ENCODE data around the gene DLG2. TPM values are rescaled to one million over a fixed set of nuclear protein-coding genes. Genes with fewer than 3 reads are reported as not detected.
"Not testable (repeated sequence)": the region's sequence is repeated elsewhere in the genome, so short reads cannot be mapped to it uniquely, and the experiment has no call there.

Gene DLG2
- total RNA-seq, 1 donor from 2014 or later, result 2.4 TPM

- Mint-ChIP-seq H3K27me3 (peaks cover 23% of the 10 kb centered on the region), H3K4me3 (ENCODE audit: low read depth) (no peak overlapping the region)
- no peak for DNase-seq (ENCODE audit: low spot score, unreplicated experiment)
Observed at GRCh38 chr11:83437939-83438338, 2189.2 kb downstream of the DLG2 start.

GRCh38 chr11:83436855-83437254 lies 2190.3 kb downstream of the DLG2 start:
- H3K9me3 Mint-ChIP-seq (ENCODE audit: low read depth), result no peaks in the 10 kb centered on the region
- DNase-seq (ENCODE audit: low spot score, unreplicated experiment), result no peak
- no peak overlapping the region for H3K4me3 Mint-ChIP-seq (ENCODE audit: low read depth)
- no peak for TF ChIP-seq CTCF (IDR thresholded peaks at IDR 0.05; ENCODE audit: unreplicated experiment)
- peaks cover 23% of the 10 kb centered on the region for H3K27me3 Mint-ChIP-seq
- no peaks in the 10 kb centered on the region for H3K4me1 Mint-ChIP-seq (ENCODE audit: low read depth)
- no peaks in the 10 kb centered on the region for H3K36me3 Mint-ChIP-seq (ENCODE audit: insufficient read depth)
- H3K27ac Mint-ChIP-seq, result no peak overlapping the region

More at GRCh38 chr11:83437939-83438338, 2189.2 kb downstream of the DLG2 start:
- no peaks in the 10 kb centered on the region for H3K9me3 Mint-ChIP-seq (ENCODE audit: low read depth)
- no peaks in the 10 kb centered on the region for H3K4me1 Mint-ChIP-seq (ENCODE audit: low read depth)
- no peak for TF ChIP-seq CTCF (IDR thresholded peaks at IDR 0.05; ENCODE audit: unreplicated experiment)
- no peaks in the 10 kb centered on the region for H3K36me3 Mint-ChIP-seq (ENCODE audit: insufficient read depth)
- H3K27ac Mint-ChIP-seq, result no peak overlapping the region

- H3K4me1 Mint-ChIP-seq (ENCODE audit: low read depth); H3K36me3 Mint-ChIP-seq (ENCODE audit: insufficient read depth); DNase-seq (ENCODE audit: low spot score, unreplicated experiment); H3K4me3 Mint-ChIP-seq (ENCODE audit: low read depth); H3K27ac Mint-ChIP-seq; H3K9me3 Mint-ChIP-seq (ENCODE audit: low read depth): not testable (repeated sequence)
- H3K27me3 Mint-ChIP-seq, result peaks cover 30% of the 10 kb centered on the region
Observed at GRCh38 chr11:83434812-83435211, 2192.3 kb downstream of the DLG2 start.

GRCh38 chr11:83427943-83428342 lies 2199.2 kb downstream of the DLG2 start:
- Mint-ChIP-seq H3K9me3 (ENCODE audit: low read depth) (no peaks in the 10 kb centered on the region), H3K4me1 (ENCODE audit: low read depth) (peaks cover 2% of the 10 kb centered on the region), H3K27ac (no peak overlapping the region), H3K4me3 (ENCODE audit: low read depth) (no peak overlapping the region), H3K36me3 (ENCODE audit: insufficient read depth) (no peaks in the 10 kb centered on the region), H3K27me3 (peaks cover 13% of the 10 kb centered on the region)
- no peak for DNase-seq (ENCODE audit: low spot score, unreplicated experiment)
- TF ChIP-seq CTCF (IDR thresholded peaks at IDR 0.05; ENCODE audit: unreplicated experiment), result no peak

GRCh38 chr11:83427501-83427900 lies 2199.6 kb downstream of the DLG2 start:
- TF ChIP-seq CTCF (IDR thresholded peaks at IDR 0.05; ENCODE audit: unreplicated experiment), result no peak
- Mint-ChIP-seq H3K36me3 (ENCODE audit: insufficient read depth) (peaks cover 1% of the 10 kb centered on the region), H3K9me3 (ENCODE audit: low read depth) (peaks cover 3% of the 10 kb centered on the region), H3K4me1 (ENCODE audit: low read depth) (peaks cover 2% of the 10 kb centered on the region), H3K27me3 (peaks cover 13% of the 10 kb centered on the region), H3K4me3 (ENCODE audit: low read depth) (no peak overlapping the region), H3K27ac (no peak overlapping the region)
- DNase-seq (ENCODE audit: low spot score, unreplicated experiment), result no peak

- no peak for TF ChIP-seq CTCF (IDR thresholded peaks at IDR 0.05; ENCODE audit: unreplicated experiment)
- Mint-ChIP-seq H3K27ac (no peak overlapping the region), H3K27me3 (peaks cover 5% of the 10 kb centered on the region), H3K4me1 (ENCODE audit: low read depth) (no peaks in the 10 kb centered on the region), H3K9me3 (ENCODE audit: low read depth) (peaks cover 12% of the 10 kb centered on the region), H3K36me3 (ENCODE audit: insufficient read depth) (peaks cover 8% of the 10 kb centered on the region), H3K4me3 (ENCODE audit: low read depth) (no peak overlapping the region)
- DNase-seq (ENCODE audit: low spot score, unreplicated experiment), result no peak
Observed at GRCh38 chr11:83425137-83425466, 2202.0 kb downstream of the DLG2 start.
